Fibroblast of mammary gland (primary cell): ENCODE data around the gene MRGPRE.

ENCODE experiments used
- DNase-seq: peaks from one replicate; pipeline ENCODE4 v3.0.0-alpha.2; 2010; ENCODE audit warnings: low read depth
- H3K4me3 ChIP-seq: 2 replicates; pipeline ENCODE4 v1.5.1; 2011; ENCODE audit warnings: low read depth, mild to moderate bottlenecking, low read length, moderate library complexity; ENCODE audit not compliant: control insufficient read depth
- TF ChIP-seq, protein P1 (sequence below): conservative IDR thresholded peaks from 2 replicates; pipeline ENCODE4 v1.5.1; 2011; ENCODE audit warnings: low read depth, low read length, inconsistent platforms; ENCODE audit not compliant: control insufficient read depth, insufficient read depth

Gene MRGPRE

DNA sequence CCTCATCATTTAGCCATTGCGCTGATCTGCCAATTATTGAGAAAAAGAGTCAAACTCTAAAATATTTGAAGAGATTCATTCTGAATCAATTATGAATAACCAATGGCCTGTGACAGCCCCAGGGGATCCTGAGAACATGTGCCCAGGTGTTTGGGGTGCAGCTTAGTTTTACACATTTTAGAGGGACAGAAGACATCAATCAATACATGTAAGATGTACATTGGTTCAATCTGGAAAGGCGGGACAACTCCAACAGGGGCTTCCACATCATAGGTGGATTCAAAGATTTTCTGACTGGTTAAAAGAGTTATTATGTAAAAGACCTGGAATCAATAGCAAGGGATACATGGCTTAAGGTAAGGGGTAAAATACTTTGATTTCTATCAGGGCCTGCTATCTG, 4.9 kb upstream of the MRGPRE start:
- DNase-seq = no peak
- TF ChIP-seq, protein P1, sequence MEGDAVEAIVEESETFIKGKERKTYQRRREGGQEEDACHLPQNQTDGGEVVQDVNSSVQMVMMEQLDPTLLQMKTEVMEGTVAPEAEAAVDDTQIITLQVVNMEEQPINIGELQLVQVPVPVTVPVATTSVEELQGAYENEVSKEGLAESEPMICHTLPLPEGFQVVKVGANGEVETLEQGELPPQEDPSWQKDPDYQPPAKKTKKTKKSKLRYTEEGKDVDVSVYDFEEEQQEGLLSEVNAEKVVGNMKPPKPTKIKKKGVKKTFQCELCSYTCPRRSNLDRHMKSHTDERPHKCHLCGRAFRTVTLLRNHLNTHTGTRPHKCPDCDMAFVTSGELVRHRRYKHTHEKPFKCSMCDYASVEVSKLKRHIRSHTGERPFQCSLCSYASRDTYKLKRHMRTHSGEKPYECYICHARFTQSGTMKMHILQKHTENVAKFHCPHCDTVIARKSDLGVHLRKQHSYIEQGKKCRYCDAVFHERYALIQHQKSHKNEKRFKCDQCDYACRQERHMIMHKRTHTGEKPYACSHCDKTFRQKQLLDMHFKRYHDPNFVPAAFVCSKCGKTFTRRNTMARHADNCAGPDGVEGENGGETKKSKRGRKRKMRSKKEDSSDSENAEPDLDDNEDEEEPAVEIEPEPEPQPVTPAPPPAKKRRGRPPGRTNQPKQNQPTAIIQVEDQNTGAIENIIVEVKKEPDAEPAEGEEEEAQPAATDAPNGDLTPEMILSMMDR = no peak
- no peak overlapping the region for H3K4me3 ChIP-seq

DNA sequence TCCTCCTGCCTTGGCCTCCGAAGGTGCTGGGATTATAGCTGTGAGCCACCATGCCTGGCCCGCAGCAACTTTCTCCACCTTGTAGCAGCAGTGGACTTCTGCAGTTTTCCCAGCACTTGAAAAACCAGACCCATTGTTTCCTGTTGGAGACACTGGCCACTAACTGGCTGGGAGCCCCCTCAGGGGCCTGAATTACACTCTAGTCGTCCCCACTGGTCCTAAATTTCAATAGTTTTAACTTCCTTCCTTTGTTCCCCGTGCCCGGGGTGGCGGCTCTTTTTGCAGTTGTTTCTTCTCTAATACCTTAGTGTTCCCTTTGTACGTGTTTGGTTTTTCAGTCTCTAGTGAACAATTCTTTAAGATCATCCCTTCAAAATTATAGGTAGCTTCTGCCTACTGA, 2.6 kb upstream of the MRGPRE start:
- H3K4me3 ChIP-seq = no peak overlapping the region
- TF ChIP-seq, protein P1 = no peak
- DNase-seq = no peak

DNA sequence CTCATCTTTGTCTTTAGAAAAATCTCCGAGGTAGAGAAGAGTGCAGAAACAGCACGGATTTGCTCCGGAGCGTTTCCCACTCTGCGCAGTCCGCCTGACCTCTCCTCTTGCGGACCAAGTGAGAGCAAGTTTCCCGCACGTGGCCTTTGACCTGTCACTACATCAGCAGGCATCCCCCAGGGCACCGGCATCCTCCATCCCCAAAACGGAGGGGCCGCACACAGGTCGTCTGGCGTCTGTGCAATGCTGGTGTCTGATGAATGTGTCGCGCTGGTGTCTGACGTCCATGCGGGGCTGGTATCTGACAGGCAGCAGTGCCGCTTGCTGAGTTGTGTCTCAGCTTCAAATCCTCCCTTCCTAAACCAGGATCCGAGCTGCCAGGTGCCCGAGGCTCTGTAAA, 739 bp upstream of the MRGPRE start:
- DNase-seq = no peak

DNA sequence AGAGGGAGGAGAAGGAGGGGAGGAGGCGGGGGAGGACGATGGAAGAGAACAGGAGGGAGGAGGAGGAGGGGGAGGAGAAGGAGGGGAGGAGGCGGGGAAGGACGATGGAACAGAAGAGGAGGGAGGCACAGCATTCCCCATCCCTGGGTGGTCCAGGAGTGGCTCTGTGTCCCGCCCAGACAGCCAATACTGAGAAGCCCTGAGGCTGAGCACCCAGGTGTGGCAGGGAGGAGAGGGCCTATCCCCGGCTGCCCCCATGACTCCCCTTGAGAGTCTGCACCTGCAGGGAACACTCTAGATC, 717 bp downstream of the MRGPRE start:
- TF ChIP-seq, protein P1 = no peak
- no peak for DNase-seq
- no peak overlapping the region for H3K4me3 ChIP-seq

More for the DNA sequence above, 739 bp upstream of the MRGPRE start:
- TF ChIP-seq, protein P1 = no peak
- no peak overlapping the region for H3K4me3 ChIP-seq

DNA sequence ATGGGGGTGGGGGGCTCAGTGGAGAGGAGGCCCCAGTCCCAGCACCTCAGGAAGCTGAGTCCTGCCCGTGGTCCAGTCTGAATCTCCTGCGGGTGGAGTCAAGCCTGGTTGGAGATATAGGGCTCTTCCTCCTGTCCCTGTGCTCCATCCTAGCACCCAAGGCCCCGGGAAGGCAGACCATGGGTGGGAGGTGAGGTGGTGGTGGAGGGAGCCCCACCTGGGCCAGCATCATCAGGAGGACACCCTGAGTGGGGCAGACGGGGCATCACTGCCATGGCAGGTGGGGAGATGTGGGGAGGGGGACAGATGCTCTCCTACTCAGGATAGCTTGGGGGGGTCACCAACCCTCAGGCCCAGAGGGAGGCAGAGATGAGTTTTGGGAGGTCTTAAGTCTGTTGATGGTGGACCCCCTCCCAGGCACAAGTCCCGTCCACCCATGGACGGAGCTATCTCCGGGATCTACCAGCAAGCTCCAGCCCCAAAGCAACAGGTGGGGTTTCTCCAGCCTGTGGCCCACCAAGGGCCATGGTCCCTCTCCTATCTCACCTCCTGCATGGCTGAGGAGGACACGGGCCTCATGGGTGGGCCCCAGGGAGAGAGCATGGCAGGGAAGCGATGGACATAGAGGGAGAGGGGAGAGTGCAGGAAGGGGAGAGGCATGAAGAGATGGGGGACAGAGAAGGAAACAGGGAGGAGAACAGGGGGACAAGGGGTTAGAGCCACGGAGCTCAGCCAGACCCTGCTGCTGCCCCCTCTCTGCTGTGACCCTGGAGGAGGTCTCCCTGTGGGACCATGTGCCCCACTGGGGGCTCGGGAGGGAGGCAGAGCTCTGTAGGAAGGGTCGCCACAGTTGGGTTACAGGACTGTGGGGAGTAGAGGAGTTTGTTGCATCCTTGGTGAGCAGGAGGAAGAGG, 1.3 kb downstream of the MRGPRE start:
- no peak for DNase-seq
- H3K4me3 ChIP-seq = no peak overlapping the region
- TF ChIP-seq, protein P1 = no peak

DNA sequence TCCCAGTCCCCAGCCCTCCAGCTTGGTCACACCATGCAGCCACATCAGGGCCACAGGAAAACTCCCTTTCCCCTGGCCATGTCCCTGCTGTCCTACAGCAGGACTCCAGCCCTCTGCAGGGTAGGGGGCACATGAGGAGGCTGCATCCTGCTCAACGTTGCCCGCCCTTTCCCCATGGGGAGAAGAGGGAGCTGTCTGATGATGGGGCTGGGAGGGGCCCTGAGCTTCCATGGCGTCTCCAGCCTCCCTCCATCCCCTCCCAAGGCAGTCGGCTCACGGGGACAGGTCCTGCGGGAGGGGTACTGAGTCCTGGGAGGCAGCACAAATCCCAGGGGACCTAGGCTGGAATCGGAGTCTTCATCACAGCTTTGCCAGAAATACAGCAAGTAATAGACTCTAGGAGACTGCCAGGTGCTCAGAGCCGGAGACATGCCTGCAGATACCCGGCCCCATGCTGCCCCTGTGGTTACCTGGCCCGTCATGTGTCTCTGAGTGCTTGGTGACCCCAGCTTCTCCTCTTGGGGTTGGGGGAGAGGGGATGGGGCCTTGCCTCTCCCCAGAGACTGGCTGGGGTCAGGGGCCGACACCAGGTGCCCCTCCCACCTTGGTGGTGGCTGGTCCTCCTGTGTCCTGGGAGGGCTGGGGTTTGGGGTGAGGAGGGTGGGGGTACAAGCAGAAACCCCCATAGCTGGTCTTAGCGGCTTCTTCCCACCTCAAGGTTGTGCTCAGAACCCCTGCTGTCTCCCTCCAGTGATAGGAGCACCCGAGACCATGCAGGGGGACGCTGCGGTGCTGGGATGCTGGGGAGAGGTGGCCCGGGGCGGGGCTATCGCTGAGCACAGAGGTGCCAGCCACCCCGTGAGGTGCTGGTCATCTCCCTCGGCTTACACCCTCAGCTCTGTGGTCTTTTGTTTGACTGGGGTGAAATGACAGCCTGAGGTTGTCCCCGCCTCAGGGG, 2.3 kb downstream of the MRGPRE start:
- DNase-seq = no peak
- TF ChIP-seq, protein P1 = no peak
- H3K4me3 ChIP-seq = no peak overlapping the region
